HCT116 (cell line): Measurements from ENCODE around the gene ADAMTS19. TPM values are rescaled to one million over a fixed set of nuclear protein-coding genes. Genes with fewer than 3 reads are reported as not detected.

Experiments
- ATAC-seq: fragments of 200-7000 bp; cut with Tn5 transposase; 2 replicates; pipeline ENCODE4 v1.9.1; 2020; ENCODE audit warnings: mild to moderate bottlenecking, moderate library complexity
- BruUV-seq: library from RNA; stranded (reverse); fragments of 400-500 nt; replicated peaks from 2 replicates; lab custom pipeline; 2021; lab: Mats Ljungman, UMichigan
- CTCF ChIA-PET: fragments of 300-600 bp; sonication (Branson Sonifier 250); formaldehyde crosslinking; loops from one replicate; lab custom pipeline; 2021; ENCODE audit warnings: antibody characterized with exemption; lab: Charles Lee
- POLR2A ChIA-PET: fragments of 300-600, 350-600 bp; sonication (Branson Sonifier 250); formaldehyde crosslinking; loops from one replicate; lab custom pipeline; 2021; ENCODE audit warnings: antibody characterized with exemption; lab: Charles Lee
- RAD21 ChIA-PET, 2 experiments: fragments of 300-600 bp; sonication (Branson Sonifier 250); formaldehyde crosslinking; loops; one replicate each; lab custom pipeline; 2023; ENCODE audit warnings: low total read pairs in 2 of 2; ENCODE audit not compliant: uncharacterized antibody in 2 of 2, unreplicated experiment in 2 of 2, low non-redundant PET in 1 of 2; lab: Charles Lee
- DNase-seq: peaks from one replicate; pipeline ENCODE4 v3.0.0-alpha.2; 2010; ENCODE audit warnings: low read depth, low spot score
- H2AFZ ChIP-seq: fragments of 200-600 bp; shearing (Covaris generic), sonication (generic); 2 replicates; pipeline ENCODE4 v1.6.1; 2017; ENCODE audit warnings: low read depth, mixed run types, mixed read lengths, antibody characterized with exemption, low read length; ENCODE audit not compliant: poor library complexity, severe bottlenecking
- H3K27ac ChIP-seq: 2 replicates; pipeline ENCODE4 v1.5.1; 2012; ENCODE audit warnings: low read depth, low read length
- H3K27me3 ChIP-seq: fragments of 200-600 bp; sonication (generic); 2 replicates; pipeline ENCODE4 v1.6.1; 2016; ENCODE audit warnings: mixed run types, low read length, mixed read lengths; ENCODE audit not compliant: insufficient read depth
- H3K36me3 ChIP-seq, 2 experiments: fragments of 200-500 bp in 1 of 2; fragments of 200-600 bp in 1 of 2; sonication (Bioruptor generic) in 1 of 2; sonication (generic) in 1 of 2; 2 replicates each; pipeline versions ENCODE4 v1.5.1 to v1.6.1; 2014 to 2016; ENCODE audit warnings: low read length in 2 of 2, inconsistent platforms in 1 of 2, mixed read lengths in 1 of 2, mixed run types in 1 of 2; ENCODE audit not compliant: insufficient read depth in 2 of 2, control insufficient read depth in 1 of 2
- H3K4me1 ChIP-seq, 2 experiments: fragments of 200-600 bp in 1 of 2; sonication (generic) in 1 of 2; 2 replicates each; pipeline versions ENCODE4 v1.5.1 to v1.6.1; 2012 to 2017; ENCODE audit warnings: low read length in 2 of 2, inconsistent platforms in 1 of 2, mild to moderate bottlenecking in 1 of 2, mixed read lengths in 1 of 2, mixed run types in 1 of 2, moderate library complexity in 1 of 2; ENCODE audit not compliant: insufficient read depth in 2 of 2, control insufficient read depth in 1 of 2
- H3K4me2 ChIP-seq: fragments of 200-600 bp; sonication (generic); 2 replicates; pipeline ENCODE4 v1.6.1; 2017; ENCODE audit warnings: mixed run types, low read length, mixed read lengths
- H3K4me3 ChIP-seq, 2 experiments: fragments of 200-600 bp in 1 of 2; sonication (generic) in 1 of 2; replicated peaks in 1 of 2; 2 replicates each; pipeline ENCODE4 v1.5.1; 2011 to 2016; ENCODE audit warnings: low read length in 2 of 2, control low read depth in 1 of 2, low read depth in 1 of 2, mild to moderate bottlenecking in 1 of 2, mixed read lengths in 1 of 2, mixed run types in 1 of 2
- H3K79me2 ChIP-seq: fragments of 200-600 bp; sonication (generic); 2 replicates; pipeline ENCODE4 v1.6.1; 2017; ENCODE audit warnings: mild to moderate bottlenecking, mixed run types, low read length, moderate library complexity, mixed read lengths; ENCODE audit not compliant: insufficient read depth
- H3K9ac ChIP-seq: fragments of 200-600 bp; sonication (generic); 2 replicates; pipeline ENCODE4 v1.6.1; 2016; ENCODE audit warnings: low read length, mixed read lengths
- H3K9me2 ChIP-seq: fragments of 200-600 bp; sonication (generic), shearing (Covaris generic); 2 replicates; pipeline ENCODE4 v1.6.1; 2017; ENCODE audit warnings: mixed run types, mild to moderate bottlenecking, moderate library complexity; ENCODE audit not compliant: insufficient read depth
- H3K9me3 ChIP-seq, 2 experiments: fragments of 200-500 bp in 1 of 2; fragments of 200-600 bp in 1 of 2; sonication (Bioruptor generic) in 1 of 2; sonication (generic) in 1 of 2; 2 replicates each; pipeline ENCODE4 v1.6.1; 2014 to 2017; ENCODE audit warnings: low read length in 2 of 2, mixed read lengths in 2 of 2, inconsistent platforms in 1 of 2, low read depth in 1 of 2, mild to moderate bottlenecking in 1 of 2, mixed run types in 1 of 2, moderate library complexity in 1 of 2; ENCODE audit not compliant: control insufficient read depth in 1 of 2, insufficient read depth in 1 of 2
- H4K20me1 ChIP-seq: fragments of 200-600 bp; sonication (generic), shearing (Covaris generic); 2 replicates; pipeline ENCODE4 v1.6.1; 2017; ENCODE audit warnings: mixed run types, mild to moderate bottlenecking, moderate library complexity; ENCODE audit not compliant: insufficient read depth
- EZH2phosphoT487 ChIP-seq: fragments of 200-600 bp; IDR thresholded peaks from 2 replicates; pipeline ENCODE4 v1.6.1; 2018; ENCODE audit warnings: antibody characterized with exemption, borderline replicate concordance
- intact Hi-C: fragments of 100-400 bp; cut with micrococcal nuclease; formaldehyde crosslinking; loops from 2 replicates; pipeline ENCODE4 v1.10.0; 2022
- total RNA-seq: library from RNA; stranded (reverse); gene quantifications from one replicate; pipeline ENCODE4 v1.2.1, GENCODE V29; 2021; ENCODE audit not compliant: unreplicated experiment
- TF ChIP-seq, protein P1 (sequence below), 3 experiments: fragments of 200-600 bp in 1 of 3; sonication (generic) in 1 of 3; IDR thresholded peaks in 2 of 3; conservative IDR thresholded peaks in 1 of 3; 2 replicates each; pipeline ENCODE4 v1.5.1; 2012 to 2017; ENCODE audit warnings: low read depth in 2 of 3, low read length in 2 of 3, antibody characterized with exemption in 1 of 3, borderline replicate concordance in 1 of 3, control low read depth in 1 of 3, mild to moderate bottlenecking in 1 of 3, mixed read lengths in 1 of 3, mixed run types in 1 of 3, moderate library complexity in 1 of 3; ENCODE audit not compliant: insufficient read depth in 1 of 3
- TF ChIP-seq, protein P2 (sequence below): IDR thresholded peaks from 2 replicates; pipeline ENCODE4 v1.6.1; 2012

The ADAMTS19 gene
- total RNA-seq, 1 experiment from 2014 or later: not detected

DNA sequence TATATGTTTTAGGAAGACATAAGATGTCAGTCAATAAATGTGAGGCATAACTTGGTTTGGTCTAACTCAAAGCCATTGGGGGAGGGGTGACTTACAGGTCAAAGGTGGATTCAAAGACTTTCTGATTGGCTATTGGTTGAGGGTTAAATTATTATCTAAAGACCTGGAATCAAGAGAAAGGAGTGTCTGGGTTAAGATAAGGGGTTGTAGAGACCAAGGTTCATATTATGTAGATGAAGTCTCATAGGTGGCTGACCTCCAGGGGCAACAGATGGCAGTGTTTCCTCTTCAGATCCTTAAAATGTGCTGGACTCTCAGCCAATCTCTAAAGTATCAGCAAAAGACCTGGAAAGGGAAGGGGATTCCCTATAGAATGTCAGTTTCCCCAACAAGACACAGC, 236.5 kb downstream of the ADAMTS19 start:
- ChIA-PET CTCF (no interaction called here), RAD21 (no interaction called here), POLR2A (no interaction called here)
- Histone ChIP-seq H3K9me2 (no peaks in the 10 kb centered on the region), H3K4me2 (no peak overlapping the region), H3K36me3 (no peaks in the 10 kb centered on the region), H3K27me3 (no peaks in the 10 kb centered on the region), H3K4me3 (no peak overlapping the region), H3K9ac (no peak overlapping the region), H2AFZ (no peak overlapping the region), H3K4me1 (no peaks in the 10 kb centered on the region), H3K9me3 (no peaks in the 10 kb centered on the region), H3K79me2 (no peaks in the 10 kb centered on the region), H3K27ac (no peak overlapping the region), H4K20me1 (no peaks in the 10 kb centered on the region)
- TF ChIP-seq EZH2phosphoT487: no peak
- DNase-seq (no peak), ATAC-seq (no peak)
- intact Hi-C loops: no loop called here
- no TSS peak for BruUV-seq

DNA sequence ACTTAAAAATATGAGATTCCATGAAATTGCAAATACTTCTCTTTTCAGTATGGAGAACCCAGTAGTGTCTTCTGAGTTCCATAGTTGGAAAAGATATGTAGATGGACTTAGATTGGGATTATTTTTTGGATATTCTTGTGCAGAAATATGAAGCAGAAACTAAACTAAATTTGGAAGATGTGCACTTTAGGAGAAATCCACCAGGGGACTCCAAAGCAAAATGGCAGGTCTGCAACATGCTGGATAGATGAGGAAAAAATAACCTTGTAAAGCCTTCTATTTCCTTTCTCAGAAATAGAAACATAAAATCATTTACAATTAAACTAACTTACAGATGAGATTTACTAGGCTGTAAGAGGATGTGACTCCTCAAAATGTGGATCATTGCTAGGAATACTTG, 238.6 kb downstream of the ADAMTS19 start:
- no peak for ATAC-seq
- RAD21 ChIA-PET: no interaction called here

More for the DNA sequence above, 238.6 kb downstream of the ADAMTS19 start:
- intact Hi-C loops: no loop called here
- TF ChIP-seq, protein P1, sequence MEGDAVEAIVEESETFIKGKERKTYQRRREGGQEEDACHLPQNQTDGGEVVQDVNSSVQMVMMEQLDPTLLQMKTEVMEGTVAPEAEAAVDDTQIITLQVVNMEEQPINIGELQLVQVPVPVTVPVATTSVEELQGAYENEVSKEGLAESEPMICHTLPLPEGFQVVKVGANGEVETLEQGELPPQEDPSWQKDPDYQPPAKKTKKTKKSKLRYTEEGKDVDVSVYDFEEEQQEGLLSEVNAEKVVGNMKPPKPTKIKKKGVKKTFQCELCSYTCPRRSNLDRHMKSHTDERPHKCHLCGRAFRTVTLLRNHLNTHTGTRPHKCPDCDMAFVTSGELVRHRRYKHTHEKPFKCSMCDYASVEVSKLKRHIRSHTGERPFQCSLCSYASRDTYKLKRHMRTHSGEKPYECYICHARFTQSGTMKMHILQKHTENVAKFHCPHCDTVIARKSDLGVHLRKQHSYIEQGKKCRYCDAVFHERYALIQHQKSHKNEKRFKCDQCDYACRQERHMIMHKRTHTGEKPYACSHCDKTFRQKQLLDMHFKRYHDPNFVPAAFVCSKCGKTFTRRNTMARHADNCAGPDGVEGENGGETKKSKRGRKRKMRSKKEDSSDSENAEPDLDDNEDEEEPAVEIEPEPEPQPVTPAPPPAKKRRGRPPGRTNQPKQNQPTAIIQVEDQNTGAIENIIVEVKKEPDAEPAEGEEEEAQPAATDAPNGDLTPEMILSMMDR (IDR thresholded peaks at IDR 0.05 in 2 of 3, conservative IDR thresholded peaks at IDR 0.05 in 1 of 3; ENCODE audit: borderline replicate concordance in 1 of 3, insufficient read depth in 1 of 3, low read depth in 2 of 3, low read length in 2 of 3): peak in 2 of 3 experiments; percentile 32 to 39; a peak in 3 of 6 replicates
- TF ChIP-seq, protein P2, sequence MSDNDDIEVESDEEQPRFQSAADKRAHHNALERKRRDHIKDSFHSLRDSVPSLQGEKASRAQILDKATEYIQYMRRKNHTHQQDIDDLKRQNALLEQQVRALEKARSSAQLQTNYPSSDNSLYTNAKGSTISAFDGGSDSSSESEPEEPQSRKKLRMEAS: no peak
- TF ChIP-seq, all 23 proteins: peak for 1
- Histone ChIP-seq H3K9ac (no peak overlapping the region), H3K36me3 (no peaks in the 10 kb centered on the region), H3K27ac (no peak overlapping the region), H3K9me2 (no peaks in the 10 kb centered on the region), H3K79me2 (no peaks in the 10 kb centered on the region), H4K20me1 (no peaks in the 10 kb centered on the region), H3K4me3 (no peak overlapping the region), H3K9me3 (no peaks in the 10 kb centered on the region), H3K4me2 (no peak overlapping the region), H3K4me1 (no peaks in the 10 kb centered on the region), H3K27me3 (no peaks in the 10 kb centered on the region), H2AFZ (no peak overlapping the region)
- DNase-seq: no peak
- POLR2A ChIA-PET: no interaction called here
- BruUV-seq: no TSS peak
- CTCF ChIA-PET: no interaction called here
